Measurements from ENCODE around the gene BAD.

BAD gene

DNA sequence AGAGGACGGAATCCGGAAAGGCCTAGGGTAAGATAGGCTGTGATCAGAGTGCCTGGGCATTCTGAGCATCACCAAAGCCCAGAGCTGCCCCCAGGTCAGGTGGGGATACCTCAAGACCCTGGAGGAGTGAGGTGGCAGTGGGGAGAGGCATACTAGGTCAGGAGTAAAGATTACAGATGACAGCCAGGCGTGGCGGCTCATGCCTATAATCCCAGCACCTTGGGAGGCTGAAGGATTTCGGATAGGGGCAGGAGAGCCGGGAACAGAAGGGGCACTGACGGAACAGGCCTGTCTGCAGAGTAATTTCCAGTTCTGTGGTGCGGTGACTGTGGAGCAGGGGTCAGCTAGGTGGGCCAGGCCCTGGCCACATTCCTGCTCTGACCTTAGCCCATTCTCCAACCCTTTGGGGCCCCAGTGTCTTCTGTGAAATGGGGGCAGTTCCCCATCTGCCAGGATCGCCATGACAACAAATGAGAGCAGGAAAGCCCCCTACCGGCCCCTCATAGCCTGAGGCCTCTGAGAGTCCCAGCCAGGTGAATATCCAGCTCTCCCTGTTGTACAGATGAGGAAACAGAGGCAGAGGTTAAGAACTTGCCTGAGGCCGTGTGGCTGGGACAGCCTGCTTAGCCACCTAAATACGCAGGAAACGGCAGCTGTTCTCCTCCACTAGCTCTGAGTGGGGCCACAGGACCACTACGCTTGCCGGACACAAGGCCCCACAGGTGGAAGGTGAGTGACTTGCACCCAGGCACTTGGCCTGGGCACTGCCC, 9.2 kb downstream of the BAD start:
- no peak for DNase-seq

DNA sequence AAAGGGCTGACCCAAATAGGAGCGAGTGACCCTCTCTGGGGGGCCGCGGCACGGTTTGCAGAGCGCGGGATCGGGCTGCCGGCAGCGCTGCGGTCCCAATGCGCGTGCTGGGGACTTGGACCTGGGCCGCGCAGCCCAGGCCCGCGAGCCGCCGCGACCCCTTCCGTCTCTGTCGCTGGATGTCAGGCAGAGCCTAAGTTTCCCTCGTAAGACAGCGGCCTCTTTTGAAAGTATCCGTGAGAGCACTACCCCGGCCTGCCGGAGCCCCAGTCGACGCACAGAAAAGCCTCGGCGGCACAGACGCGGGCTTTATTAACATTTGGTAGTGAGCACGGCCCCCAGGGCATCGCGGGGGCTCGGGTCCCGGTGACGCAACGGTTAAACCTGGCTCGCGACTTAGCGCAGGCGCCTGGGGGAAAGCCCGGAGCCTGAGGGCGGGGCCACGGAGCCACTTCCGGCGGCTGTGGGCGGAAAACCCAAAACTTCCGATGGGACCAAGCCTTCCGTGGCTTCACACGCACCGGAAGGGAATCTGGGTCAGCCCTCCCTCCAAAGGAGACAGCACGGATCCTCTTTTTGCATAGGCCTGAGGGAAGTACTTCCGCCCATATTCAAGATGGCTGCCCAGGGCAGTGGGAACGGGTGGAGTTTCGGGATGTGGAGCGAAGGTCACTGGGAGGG, 14.8 kb downstream of the BAD start:
- peak; percentile 99 for DNase-seq

DNA sequence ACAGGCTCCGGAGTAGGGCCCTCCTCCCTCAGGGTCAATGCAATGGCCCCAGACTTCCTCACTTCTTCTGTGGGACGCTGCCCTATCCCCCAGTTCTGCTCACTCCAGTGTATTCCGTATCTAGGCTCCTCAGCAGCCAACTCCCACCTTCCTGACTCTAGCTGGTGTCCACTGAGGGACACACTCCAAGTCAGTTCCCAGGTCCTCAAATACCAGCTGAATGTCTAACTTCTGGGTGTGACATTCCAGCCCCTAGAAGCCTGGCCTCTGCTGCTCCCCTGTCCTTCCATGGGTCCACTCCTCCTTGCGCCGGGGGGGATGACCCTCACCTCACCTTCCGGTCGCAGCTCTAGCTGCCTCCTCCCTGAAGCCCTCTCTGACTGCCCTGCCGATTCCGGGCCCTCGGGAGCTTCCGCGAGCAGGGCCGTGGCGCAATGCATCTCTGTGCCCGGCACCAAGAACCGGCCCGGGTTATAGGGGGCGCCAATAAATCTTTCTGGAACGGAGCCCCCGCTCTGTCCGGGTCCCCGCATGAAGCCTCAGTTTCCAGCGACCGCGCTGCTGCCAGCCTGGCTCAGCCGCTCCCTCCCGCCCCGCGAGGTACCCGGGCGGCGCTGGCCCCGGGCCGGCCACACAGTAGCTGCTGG, 15.4 kb downstream of the BAD start:
- peak; percentile 73 for DNase-seq

DNA sequence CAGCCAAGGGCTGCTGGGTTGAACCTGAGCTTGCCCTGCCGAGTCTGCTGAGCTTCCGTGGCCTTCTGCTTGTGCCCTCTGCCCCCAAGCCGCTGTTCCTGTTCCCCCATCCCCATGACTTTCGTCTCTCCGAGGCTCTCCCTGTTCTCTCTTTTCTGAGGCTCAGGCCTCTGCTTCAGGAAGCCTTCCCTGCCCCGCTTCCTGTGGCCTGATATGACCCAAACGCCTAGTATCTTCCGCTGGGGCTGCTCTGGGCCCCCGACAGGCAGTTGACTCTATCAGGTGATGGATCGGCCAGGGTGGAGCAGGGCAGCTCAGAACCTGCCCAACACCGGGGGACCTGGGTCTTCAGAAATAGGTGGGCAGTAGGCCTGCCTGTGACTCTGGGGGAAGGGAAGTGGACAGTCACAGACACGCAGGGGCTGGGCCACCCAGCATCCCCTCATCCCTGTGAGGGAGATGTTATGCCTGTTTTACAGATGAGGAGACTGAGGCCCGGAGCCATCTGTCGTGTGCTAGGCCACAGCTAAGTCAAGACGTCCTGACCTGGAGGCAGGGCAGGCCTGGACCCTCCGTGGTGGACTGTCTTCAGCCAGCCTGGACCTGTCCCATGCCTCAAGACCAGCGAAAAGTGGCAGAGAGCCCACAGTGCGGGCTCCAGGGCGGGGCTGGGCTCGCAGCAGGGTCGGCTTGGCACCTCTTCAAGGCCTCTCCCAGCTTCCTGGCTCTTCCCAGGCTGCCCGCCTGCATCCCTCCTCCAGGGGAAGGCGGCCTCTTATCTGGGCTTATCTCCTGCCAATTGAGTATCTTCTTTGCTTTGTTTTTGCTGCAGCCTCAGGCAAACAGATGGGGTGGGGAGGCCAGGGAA, 16.2 kb downstream of the BAD start:
- DNase-seq: no peak

DNA sequence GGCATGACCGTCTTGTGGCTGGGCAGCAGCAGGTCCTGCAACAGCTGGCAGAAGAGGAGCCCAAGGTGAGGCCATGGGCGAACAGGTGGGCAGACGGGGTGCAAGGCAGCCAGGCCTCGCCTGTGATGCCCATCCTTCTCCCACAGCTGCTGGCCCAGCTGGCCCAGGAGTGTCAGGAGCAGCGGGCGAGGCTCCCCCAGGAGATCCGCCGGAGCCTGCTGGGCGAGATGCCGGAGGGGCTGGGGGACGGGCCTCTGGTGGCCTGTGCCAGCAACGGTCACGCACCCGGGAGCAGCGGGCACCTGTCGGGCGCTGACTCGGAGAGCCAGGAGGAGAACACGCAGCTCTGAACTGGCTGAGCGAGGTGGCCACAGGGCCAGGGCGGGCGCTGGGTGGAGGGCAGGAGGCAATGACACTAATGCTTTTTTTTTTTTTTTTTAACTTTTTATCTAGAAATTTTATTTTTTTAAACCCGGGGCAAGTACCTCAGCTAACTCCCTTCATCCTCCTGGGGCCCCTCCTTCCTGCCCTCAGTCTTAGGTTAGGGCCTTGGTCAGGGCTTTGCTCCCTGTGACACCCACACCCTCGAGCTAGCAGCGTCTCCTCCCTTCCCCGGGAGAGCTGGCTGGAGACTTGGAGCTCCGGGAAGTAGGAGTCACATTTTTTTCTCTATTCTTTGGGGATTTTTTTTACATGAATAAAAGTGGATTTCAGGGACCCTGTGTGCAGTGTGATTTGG, 17.1 kb downstream of the BAD start:
- no peak for DNase-seq

DNA sequence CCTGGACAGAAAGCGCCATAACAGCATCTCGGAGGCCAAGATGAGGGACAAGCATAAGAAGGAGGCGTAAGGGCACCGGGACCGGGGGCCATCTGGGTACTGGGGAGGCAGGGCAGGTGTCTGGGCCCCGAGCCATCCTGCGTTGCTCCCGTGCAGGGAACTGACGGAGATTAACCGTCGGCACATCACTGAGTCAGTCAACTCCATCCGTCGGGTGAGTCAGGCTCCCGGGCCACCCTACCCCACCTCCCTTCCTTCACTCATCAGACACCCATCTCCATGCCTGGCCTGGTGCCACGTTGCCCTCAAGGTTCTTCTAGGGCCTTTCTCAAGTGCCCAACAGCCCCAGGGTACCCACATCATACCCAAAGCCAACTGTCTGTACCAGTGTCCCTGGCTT, 18.1 kb downstream of the BAD start:
- no peak for DNase-seq

DNA sequence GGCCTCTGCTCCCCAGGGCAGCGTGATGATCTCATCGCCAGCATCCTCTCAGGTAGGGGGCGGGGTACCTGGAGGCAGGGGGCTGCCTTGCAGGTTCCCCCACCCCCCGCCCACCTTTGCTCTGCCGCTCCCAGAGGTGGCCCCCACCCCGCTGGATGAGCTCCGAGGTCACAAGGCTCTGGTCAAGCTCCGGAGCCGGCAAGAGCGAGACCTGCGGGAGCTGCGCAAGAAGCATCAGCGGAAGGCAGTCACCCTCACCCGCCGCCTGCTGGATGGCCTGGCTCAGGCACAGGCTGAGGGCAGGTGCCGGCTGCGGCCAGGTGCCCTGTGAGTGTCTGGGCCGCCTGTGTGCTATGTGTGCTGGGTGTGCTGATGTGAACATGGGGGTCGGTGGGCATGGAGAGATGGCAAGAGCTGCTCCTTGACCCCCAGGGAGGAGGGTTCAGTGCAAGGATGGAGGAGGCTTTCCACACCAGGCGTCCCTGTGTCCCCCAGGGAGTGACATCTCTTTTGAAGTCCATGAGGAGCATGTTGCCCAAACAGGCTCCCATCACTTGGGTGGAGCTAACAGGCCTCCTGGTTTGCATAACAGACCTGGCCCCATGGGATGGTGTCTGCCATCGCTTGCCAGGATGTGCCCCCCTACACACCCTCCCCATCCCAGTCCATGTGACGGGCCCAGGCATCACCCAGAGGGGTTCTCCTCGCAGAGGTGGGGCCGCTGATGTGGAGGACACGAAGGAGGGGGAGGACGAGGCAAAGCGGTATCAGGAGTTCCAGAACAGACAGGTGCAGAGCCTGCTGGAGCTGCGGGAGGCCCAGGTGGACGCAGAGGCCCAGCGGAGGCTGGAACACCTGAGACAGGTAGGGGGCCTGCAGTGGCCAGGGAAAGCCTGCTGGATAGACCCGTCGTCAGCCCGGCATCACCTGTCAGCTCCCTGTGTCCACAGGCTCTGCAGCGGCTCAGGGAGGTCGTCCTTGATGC, 19.0 kb downstream of the BAD start:
- no peak for DNase-seq

DNA sequence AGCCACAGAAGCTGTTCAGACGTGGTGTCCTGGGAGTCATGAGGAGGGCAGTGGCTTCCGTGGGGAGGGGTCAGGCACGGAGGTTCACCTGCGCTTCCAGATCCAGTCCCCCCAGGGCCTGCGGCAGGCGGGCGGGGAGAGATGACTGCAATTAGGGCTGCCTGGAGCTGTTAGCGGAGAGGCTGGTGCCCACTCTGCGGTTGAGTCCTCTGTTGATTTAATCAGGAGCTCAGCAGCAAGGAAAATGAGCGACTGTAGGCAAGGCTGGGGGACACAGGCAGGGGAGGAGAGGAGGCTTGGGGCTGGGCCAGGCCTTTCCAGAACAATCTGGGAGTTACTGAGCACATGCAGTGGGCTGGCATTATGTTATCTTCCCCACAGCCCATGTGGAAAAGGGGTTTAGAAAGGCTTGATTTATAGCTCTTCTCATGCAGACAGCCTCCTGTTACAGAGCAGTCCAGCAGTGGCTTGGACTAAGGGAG, 20.1 kb downstream of the BAD start:
- DNase-seq: no peak

DNA sequence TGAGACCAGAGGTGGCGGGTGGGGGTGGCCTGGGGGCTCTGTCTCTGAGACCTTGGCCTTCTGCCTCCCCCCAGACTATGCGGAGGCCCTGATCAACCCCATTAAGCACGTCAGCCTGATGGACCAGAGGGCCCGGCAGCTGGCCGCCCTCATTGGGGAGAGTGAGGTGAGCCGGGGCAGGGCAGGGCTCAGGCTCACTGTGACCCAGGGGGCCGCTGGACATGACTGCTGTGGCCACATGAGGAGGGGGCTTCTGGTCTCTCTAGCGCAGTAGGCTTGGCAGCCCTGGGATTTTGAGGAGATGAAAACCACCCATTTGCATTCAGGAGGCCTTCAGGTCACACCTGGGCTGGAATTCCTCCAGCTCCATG, 20.5 kb downstream of the BAD start:
- no peak for DNase-seq

DNA sequence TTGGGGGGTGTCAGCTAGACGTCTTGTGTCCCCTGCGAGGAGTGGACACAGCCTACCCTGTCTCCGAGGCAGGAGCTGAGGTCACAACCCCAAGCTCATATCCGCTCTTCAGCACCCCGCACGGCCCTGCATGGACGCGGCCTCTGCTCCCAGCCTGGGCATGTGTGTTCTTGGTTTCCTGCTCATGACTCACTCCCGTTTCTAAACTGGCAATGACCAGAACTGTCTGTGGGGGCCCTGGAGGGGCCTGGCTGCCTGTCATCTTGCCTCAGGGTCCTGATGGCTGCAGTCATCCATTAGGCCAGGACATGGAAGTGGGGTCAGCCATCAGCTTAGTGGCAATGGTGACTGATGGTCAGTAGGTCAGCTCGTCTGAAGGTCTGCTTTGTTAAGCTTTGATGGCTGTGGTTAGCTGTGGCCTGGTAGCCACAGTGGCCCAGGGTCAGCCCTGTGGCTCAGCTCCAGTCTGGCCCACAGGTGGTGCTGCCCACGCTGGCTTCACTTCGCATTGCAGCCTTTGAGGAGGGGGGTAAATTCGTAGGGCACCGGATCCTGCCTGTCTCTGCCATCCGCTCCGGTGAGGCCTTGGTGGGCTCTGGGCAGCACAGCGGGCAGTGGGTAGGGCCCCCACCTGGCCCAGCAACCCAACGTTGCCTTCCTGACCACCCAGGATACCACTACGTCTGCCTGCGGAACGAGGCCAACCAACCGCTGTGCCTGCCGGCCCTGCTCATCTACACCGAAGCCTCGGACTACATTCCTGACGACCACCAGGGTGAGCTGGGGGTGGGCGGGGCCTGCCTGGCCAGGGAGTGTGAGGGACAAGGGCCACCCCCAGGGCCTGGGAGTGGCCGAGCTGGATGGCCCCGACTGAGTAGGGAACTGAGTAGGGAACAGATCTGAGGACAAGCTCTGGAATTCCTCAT, 21.2 kb downstream of the BAD start:
- DNase-seq: no peak

DNA sequence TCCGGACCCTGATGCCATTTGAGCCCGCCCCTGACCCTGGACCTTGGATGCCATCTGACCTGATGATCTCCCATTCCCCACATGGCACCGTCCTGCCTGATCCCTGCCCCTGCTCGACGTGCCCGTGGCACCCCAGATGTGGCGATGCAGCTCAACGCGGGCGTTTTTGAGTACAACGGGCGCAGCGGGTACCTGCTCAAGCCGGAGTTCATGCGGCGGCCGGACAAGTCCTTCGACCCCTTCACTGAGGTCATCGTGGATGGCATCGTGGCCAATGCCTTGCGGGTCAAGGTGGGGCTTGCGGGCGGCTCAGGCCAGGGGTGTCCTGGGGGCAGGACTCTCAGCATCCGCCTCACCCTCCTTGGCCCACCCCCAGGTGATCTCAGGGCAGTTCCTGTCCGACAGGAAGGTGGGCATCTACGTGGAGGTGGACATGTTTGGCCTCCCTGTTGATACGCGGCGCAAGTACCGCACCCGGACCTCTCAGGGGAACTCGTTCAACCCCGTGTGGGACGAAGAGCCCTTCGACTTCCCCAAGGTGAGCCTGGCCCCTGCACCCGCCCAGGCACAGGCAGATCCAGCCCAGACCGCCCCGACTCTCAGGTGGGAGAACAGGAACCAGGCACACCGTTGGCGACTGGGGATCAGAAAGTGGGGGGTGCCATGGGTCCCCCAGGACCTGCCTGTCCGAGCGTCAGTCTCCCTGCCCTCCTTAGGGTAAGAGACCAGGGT, 22.0 kb downstream of the BAD start:
- DNase-seq: no peak

DNA sequence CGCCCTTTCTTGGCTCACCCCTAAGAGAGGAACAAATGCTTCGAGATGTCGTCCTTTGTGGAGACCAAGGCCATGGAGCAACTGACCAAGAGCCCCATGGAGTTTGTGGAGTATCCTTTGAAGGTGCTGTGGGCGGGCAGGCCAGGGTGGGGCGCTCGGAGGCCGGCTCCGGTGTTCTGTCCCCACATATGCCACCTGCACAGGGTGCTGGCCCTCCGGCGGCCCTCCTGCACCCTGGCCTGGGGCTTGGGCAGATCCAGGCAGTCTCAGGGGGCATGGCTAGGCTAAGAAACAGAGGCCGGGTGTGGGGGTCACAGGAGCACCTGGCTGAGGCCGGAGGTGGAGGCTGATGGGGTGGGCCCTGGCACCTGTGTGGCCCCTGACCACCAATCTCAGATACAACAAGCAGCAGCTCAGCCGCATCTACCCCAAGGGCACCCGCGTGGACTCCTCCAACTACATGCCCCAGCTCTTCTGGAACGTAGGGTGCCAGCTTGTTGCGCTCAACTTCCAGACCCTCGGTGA, 22.8 kb downstream of the BAD start:
- no peak for DNase-seq

DNA sequence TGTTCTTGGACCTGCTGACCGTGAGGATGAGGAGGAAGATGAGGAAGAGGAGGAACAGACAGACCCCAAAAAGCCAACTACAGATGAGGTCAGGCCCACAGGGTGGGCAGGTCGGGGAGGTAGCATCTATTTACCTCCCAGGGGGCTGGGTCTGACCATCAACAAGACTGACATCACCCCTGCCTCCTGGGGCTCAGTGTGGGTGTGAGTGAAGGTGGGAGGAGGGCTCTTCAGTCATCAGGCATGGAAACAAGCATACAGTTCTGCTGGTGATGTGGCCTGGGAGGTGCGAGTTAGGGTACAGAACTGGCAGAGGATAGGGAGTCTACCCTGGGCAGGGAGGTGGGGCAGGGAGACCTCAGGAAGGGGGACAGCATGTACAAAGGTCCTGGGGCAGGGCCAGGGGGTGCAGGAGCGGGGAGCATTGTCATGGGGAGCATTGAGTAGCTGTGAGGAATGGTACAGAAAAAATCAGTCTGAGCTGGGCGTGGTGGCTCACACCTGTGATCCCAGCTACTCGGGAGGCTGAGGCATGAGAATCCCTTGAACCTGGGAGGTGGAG, 24.2 kb downstream of the BAD start:
- DNase-seq: no peak

DNA sequence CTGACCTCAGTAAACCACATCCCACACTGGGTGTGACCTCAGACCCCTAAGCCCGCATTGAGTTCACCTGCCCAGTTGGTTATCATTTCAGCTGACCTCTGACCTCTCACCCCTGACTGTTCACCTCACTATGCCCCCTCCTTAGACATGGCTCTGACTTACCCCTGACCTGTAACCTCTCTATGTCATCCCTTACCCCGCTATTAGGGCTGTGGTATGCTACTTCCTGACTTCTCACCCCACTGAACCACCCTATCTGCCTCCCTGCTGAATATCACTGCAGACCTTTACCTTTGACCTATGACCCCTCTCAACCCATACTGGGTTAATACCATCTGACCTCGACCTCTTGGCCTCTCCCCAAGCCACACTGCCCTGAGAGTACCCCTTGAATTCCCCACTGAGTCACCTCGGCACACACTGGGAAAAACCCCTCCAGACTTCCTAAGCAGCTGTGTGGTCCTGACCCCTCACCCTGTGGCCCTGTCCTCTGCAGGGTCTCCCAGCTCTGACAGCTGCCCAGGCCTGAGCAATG, 24.9 kb downstream of the BAD start:
- DNase-seq: no peak

DNA sequence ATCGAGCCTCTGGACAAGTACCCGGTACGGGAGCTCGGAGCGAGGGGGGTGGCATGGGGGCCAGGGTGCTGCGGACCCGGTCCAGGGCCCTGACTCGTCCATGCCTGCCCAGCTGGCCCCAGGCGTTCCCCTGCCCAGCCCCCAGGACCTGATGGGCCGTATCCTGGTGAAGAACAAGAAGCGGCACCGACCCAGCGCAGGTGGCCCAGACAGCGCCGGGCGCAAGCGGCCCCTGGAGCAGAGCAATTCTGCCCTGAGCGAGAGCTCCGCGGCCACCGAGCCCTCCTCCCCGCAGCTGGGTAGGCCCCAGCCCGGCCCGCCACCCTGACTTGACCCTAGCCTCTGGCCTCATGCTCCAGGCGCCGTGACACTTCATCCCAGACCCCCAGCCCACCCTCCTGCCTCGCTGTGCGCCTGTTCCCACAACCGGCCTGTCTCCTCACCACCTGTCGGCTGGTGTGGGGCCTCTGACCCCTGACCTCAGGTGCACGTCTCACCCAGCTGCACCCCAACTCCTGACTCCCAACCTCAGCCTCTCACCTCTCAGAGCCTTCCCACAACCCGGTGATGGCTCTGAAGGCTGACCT, 25.4 kb downstream of the BAD start:
- no peak for DNase-seq

DNA sequence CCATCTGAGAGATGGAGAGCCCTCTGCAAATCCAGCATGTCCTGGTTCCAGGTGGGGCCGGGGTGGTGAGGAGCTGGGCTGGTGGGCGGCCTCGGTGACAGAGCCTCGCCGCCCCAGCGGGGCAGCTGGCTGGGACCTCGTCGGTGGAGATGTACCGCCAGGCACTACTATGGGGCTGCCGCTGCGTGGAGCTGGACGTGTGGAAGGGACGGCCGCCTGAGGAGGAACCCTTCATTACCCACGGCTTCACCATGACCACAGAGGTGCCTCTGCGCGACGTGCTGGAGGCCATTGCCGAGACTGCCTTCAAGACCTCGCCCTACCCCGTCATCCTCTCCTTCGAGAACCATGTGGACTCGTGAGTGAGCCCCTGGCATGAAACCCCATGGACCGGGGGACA, 26.1 kb downstream of the BAD start:
- no peak for DNase-seq

DNA sequence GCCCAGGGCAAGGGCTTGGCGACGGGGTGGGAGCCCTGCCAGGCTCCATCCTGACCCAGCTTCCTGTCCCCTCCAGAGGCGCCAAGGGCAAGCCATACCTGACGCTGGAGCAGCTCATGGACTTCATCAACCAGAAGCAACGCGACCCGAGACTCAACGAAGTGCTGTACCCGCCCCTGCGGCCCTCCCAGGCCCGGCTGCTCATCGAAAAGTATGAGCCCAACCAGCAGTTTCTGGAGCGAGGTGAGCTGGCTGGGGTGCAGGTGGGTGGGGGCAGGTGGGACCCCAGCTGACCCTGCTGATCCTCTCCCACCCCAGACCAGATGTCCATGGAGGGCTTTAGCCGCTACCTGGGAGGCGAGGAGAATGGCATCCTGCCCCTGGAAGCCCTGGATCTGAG, 28.2 kb downstream of the BAD start:
- DNase-seq: no peak

All from activated CD4-positive, alpha-beta T cell treated with anti-CD3 and anti-CD28 coated beads, Interleukin-10, Interleukin-2, amounts not matched to agents 100 ng/mL and 50 ng/mL, durations not matched to agents 16 hours and 8 hours (primary cell).